ENCODE measurements around the gene RANBP17. TPM values are rescaled to one million over a fixed set of nuclear protein-coding genes. Genes with fewer than 3 reads are reported as not detected.
A peak's percentile ranks its signal among the peaks of the same experiment; 100 is the strongest.

Gene RANBP17
- total RNA-seq, 2 donors from 2014 or later = 26.6 to 28.0 TPM

DNA sequence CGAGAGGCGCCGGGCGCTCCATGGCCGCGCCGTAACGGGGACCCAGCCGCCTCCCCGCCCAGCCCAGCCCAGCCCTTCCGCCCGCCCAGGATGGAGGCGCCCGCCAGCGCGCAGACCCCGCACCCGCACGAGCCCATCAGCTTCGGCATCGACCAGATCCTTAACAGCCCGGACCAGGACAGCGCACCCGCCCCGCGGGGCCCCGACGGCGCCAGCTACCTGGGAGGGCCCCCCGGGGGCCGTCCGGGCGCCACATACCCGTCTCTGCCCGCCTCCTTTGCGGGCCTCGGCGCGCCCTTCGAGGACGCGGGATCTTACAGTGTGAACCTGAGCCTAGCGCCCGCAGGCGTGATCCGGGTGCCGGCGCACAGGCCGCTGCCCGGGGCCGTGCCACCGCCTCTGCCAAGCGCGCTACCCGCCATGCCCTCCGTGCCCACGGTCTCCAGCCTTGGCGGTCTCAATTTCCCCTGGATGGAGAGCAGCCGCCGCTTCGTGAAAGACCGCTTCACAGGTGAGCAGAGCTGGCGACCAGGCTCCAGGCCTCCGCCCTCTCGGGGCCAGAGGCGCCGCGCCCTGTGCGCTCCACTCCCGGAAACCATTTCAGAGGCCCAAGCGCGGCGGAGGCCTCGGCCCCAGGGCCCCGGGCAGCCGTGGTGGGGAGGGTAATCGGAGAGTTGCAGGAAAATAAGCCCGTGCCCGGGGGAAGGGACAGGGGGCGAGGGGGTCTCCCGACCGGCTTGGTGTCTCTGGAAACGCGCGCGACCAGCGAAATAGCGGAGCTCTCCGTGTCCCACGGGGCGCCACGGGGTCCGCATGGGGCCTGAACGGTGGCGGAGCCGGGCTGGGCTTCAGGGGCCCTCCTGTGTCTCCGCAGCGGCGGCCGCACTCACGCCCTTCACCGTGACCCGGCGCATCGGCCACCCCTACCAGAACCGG, 447.7 kb downstream of the RANBP17 start:
- Mint-ChIP-seq H3K4me1 (no peaks in the 10 kb centered on the region), H3K27me3 (ENCODE audit: insufficient read depth) (peaks cover 97% of the 10 kb centered on the region), H3K36me3 (ENCODE audit: low read depth) (no peaks in the 10 kb centered on the region), H3K4me3 (peak overlapping the region; percentile 43), H3K27ac (no peak overlapping the region), H3K9me3 (no peaks in the 10 kb centered on the region)
- Histone ChIP-seq H3K9me3 (ENCODE audit: control insufficient read depth, low read length) (no peaks in the 10 kb centered on the region), H3K4me1 (ENCODE audit: control insufficient read depth, insufficient read depth, low read length) (peaks cover 4% of the 10 kb centered on the region), H3K36me3 (ENCODE audit: control insufficient read depth, insufficient read depth, low read length) (no peaks in the 10 kb centered on the region), H3K9ac (ENCODE audit: extremely low read depth, low read length, poor library complexity, severe bottlenecking) (no peak overlapping the region), H3K27me3 (ENCODE audit: control insufficient read depth, insufficient read depth, low read length, poor library complexity, severe bottlenecking) (peaks cover 100% of the 10 kb centered on the region), H3K27ac (ENCODE audit: low read depth, low read length) (no peak overlapping the region), H3K4me3 (ENCODE audit: low read length) (no peak overlapping the region)
- peak; percentile 76 for DNase-seq
- WGBS, 2 experiments (ENCODE audit: insufficient coverage in 1 of 2, insufficient read length in 1 of 2) = 2 to 3% methylated on average over 35 to 106 of the region's 106 CpGs
- TF ChIP-seq, protein P1, sequence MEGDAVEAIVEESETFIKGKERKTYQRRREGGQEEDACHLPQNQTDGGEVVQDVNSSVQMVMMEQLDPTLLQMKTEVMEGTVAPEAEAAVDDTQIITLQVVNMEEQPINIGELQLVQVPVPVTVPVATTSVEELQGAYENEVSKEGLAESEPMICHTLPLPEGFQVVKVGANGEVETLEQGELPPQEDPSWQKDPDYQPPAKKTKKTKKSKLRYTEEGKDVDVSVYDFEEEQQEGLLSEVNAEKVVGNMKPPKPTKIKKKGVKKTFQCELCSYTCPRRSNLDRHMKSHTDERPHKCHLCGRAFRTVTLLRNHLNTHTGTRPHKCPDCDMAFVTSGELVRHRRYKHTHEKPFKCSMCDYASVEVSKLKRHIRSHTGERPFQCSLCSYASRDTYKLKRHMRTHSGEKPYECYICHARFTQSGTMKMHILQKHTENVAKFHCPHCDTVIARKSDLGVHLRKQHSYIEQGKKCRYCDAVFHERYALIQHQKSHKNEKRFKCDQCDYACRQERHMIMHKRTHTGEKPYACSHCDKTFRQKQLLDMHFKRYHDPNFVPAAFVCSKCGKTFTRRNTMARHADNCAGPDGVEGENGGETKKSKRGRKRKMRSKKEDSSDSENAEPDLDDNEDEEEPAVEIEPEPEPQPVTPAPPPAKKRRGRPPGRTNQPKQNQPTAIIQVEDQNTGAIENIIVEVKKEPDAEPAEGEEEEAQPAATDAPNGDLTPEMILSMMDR (conservative IDR thresholded peaks at IDR 0.05) = no peak

DNA sequence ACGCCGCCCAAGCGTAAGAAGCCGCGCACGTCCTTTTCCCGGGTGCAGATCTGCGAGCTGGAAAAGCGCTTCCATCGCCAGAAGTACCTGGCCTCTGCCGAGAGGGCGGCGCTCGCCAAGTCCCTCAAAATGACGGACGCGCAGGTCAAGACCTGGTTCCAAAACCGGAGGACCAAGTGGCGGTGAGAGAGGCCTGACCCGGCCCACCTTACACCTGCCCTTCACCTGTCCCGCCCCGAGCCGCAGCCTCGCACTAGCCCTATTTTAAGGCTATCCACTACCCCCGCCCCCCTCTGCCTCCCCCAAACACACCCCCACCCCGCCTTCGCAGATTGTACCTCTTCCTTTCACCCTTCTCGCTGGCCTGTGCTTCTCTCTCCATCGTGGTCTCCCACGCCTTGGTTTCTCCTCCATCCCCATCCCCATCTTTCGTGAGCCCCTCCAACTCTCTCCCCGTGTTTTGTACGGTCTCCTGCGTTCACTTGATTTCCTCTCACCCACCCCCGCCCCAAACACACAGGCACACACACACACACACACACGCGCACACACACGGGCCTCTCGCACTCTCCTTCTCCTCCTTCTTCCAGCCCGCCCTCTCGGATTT, 448.5 kb downstream of the RANBP17 start:
- Histone ChIP-seq H3K9me3 (ENCODE audit: control insufficient read depth, low read length) (no peaks in the 10 kb centered on the region), H3K27me3 (ENCODE audit: control insufficient read depth, insufficient read depth, low read length, poor library complexity, severe bottlenecking) (peaks cover 100% of the 10 kb centered on the region), H3K4me1 (ENCODE audit: control insufficient read depth, insufficient read depth, low read length) (peaks cover 7% of the 10 kb centered on the region), H3K27ac (ENCODE audit: low read depth, low read length) (no peak overlapping the region), H3K36me3 (ENCODE audit: control insufficient read depth, insufficient read depth, low read length) (no peaks in the 10 kb centered on the region), H3K9ac (ENCODE audit: extremely low read depth, low read length, poor library complexity, severe bottlenecking) (no peak overlapping the region), H3K4me3 (ENCODE audit: low read length) (no peak overlapping the region)
- H3K27me3 Mint-ChIP-seq (ENCODE audit: insufficient read depth) = peaks cover 97% of the 10 kb centered on the region
- DNase-seq = peak; percentile 89
- H3K9me3 Mint-ChIP-seq = no peaks in the 10 kb centered on the region
- TF ChIP-seq, protein P1 (conservative IDR thresholded peaks at IDR 0.05) = peak; percentile 77
- H3K36me3 Mint-ChIP-seq (ENCODE audit: low read depth) = no peaks in the 10 kb centered on the region
- no peak overlapping the region for H3K27ac Mint-ChIP-seq
- H3K4me3 Mint-ChIP-seq = peak overlapping the region; percentile 18
- WGBS, 2 experiments (ENCODE audit: insufficient coverage in 1 of 2, insufficient read length in 1 of 2) = 4 to 6% methylated on average over 7 to 40 of the region's 41 CpGs
- H3K4me1 Mint-ChIP-seq = no peaks in the 10 kb centered on the region

DNA sequence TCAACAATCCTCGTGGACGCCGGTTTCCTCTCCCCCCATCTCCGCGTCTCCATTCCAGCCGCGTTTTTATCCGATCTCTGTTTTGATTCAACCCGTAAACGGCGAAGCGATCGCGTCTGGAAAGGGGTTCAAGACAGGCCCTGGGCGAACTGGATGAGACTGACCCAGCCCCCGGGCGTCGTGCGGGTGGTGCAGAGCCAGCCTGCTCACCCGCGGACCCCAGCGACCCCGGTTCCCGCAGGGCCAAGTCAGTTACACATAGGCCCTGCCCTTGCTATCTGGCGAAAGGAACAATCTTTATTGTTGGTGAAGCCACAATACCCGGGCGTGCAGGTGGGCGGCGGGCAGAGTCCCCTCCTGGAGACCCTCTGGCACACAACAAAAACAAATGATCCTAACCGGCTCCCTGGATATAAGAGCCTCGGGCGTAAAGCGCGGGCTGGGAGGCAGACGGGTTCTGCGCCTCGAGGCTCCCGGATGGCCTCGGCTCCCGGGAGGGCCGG, 449.1 kb downstream of the RANBP17 start:
- no peak overlapping the region for H3K27ac Mint-ChIP-seq
- no peak for DNase-seq
- H3K27me3 Mint-ChIP-seq (ENCODE audit: insufficient read depth) = peaks cover 97% of the 10 kb centered on the region

More for the DNA sequence above, 449.1 kb downstream of the RANBP17 start:
- H3K9ac ChIP-seq (ENCODE audit: extremely low read depth, low read length, poor library complexity, severe bottlenecking) = no peak overlapping the region
- no peak overlapping the region for H3K4me3 ChIP-seq (ENCODE audit: low read length)
- H3K9me3 ChIP-seq (ENCODE audit: control insufficient read depth, low read length) = no peaks in the 10 kb centered on the region
- Mint-ChIP-seq H3K4me3 (peak overlapping the region; percentile 36), H3K9me3 (no peaks in the 10 kb centered on the region), H3K4me1 (no peaks in the 10 kb centered on the region), H3K36me3 (ENCODE audit: low read depth) (no peaks in the 10 kb centered on the region)
- no peaks in the 10 kb centered on the region for H3K36me3 ChIP-seq (ENCODE audit: control insufficient read depth, insufficient read depth, low read length)
- H3K27ac ChIP-seq (ENCODE audit: low read depth, low read length) = no peak overlapping the region
- 2 to 3% methylated on average over 19 to 41 of the region's 41 CpGs for WGBS, 2 experiments (ENCODE audit: insufficient coverage in 1 of 2, insufficient read length in 1 of 2)
- TF ChIP-seq, protein P1 (conservative IDR thresholded peaks at IDR 0.05) = no peak
- peaks cover 100% of the 10 kb centered on the region for H3K27me3 ChIP-seq (ENCODE audit: control insufficient read depth, insufficient read depth, low read length, poor library complexity, severe bottlenecking)
- H3K4me1 ChIP-seq (ENCODE audit: control insufficient read depth, insufficient read depth, low read length) = peaks cover 7% of the 10 kb centered on the region
